Neural cell (in vitro differentiated cells): ENCODE data around the gene LRRD1. TPM values are rescaled to one million over a fixed set of nuclear protein-coding genes. Genes with fewer than 3 reads are reported as not detected.

ENCODE experiments used
- H2AFZ ChIP-seq: fragments of 200-600, 300-800 bp; sonication (generic), shearing (Covaris generic); 2 replicates; pipeline ENCODE4 v1.6.0; 2014; ENCODE audit warnings: low read depth, mild to moderate bottlenecking, antibody characterized with exemption, low read length, moderate library complexity
- H3F3A ChIP-seq: fragments of 200-600 bp; shearing (Covaris generic); 2 replicates; pipeline ENCODE4 v1.6.1; 2016; ENCODE audit warnings: mild to moderate bottlenecking, moderate library complexity, mixed read lengths, antibody characterized with exemption, low read length; ENCODE audit not compliant: insufficient read depth, poor library complexity, severe bottlenecking
- H3K27ac ChIP-seq: fragments of 200-600, 300-800 bp; sonication (generic), shearing (Covaris generic); 2 replicates; pipeline ENCODE4 v1.5.1; 2014; ENCODE audit warnings: mild to moderate bottlenecking, low read length, moderate library complexity
- H3K27me3 ChIP-seq: fragments of 300-800, 200-600 bp; sonication (generic), shearing (Covaris generic); 2 replicates; pipeline ENCODE4 v1.6.0; 2014; ENCODE audit warnings: mild to moderate bottlenecking, low read depth, low read length, moderate library complexity; ENCODE audit not compliant: insufficient read depth
- H3K36me3 ChIP-seq: fragments of 300-800, 200-600 bp; sonication (generic), shearing (Covaris generic); 2 replicates; pipeline ENCODE4 v1.5.1; 2014; ENCODE audit warnings: mild to moderate bottlenecking, antibody characterized with exemption, low read length, moderate library complexity; ENCODE audit not compliant: insufficient read depth
- H3K4me2 ChIP-seq: fragments of 300-800, 200-600 bp; sonication (generic), shearing (Covaris generic); 2 replicates; pipeline ENCODE4 v1.6.0; 2014; ENCODE audit warnings: mild to moderate bottlenecking, low read length
- H3K4me3 ChIP-seq: fragments of 300-800, 200-600 bp; sonication (generic), shearing (Covaris generic); 2 replicates; pipeline ENCODE4 v1.5.1; 2014; ENCODE audit warnings: mild to moderate bottlenecking, low read length, moderate library complexity
- H3K79me2 ChIP-seq: fragments of 200-600 bp; shearing (Covaris generic); replicated peaks from 2 replicates; pipeline ENCODE4 v1.6.0; 2014; ENCODE audit warnings: mild to moderate bottlenecking, low read length, moderate library complexity; ENCODE audit not compliant: insufficient read depth
- H3K9ac ChIP-seq: fragments of 300-800, 200-600 bp; sonication (generic), shearing (Covaris generic); 2 replicates; pipeline ENCODE4 v1.6.1; 2016; ENCODE audit warnings: mild to moderate bottlenecking, low read length, mixed read lengths
- H3K9me2 ChIP-seq: fragments of 200-600 bp; shearing (Covaris generic); 2 replicates; pipeline ENCODE4 v1.6.1; 2016; ENCODE audit warnings: mild to moderate bottlenecking, low read length, mixed read lengths; ENCODE audit not compliant: insufficient read depth
- H3K9me3 ChIP-seq: fragments of 200-600, 300-800 bp; sonication (generic), shearing (Covaris generic); 2 replicates; pipeline ENCODE4 v1.6.1; 2016; ENCODE audit warnings: mild to moderate bottlenecking, mixed run types, low read length, moderate library complexity, mixed read lengths
- H4K20me1 ChIP-seq: fragments of 200-600 bp; shearing (Covaris generic); 2 replicates; pipeline ENCODE4 v1.6.1; 2016; ENCODE audit warnings: mild to moderate bottlenecking, mixed run types; ENCODE audit not compliant: insufficient read depth
- EP300 ChIP-seq: fragments of 450-650 bp; conservative IDR thresholded peaks from 2 replicates; pipeline ENCODE4 v1.6.1; 2014; ENCODE audit warnings: antibody characterized with exemption, mild to moderate bottlenecking, moderate library complexity; ENCODE audit not compliant: poor library complexity, severe bottlenecking
- EZH2 ChIP-seq: fragments of 200-600, 300-800 bp; shearing (Covaris generic), sonication (generic); IDR thresholded peaks from 2 replicates; pipeline ENCODE4 v1.6.1; 2014; ENCODE audit warnings: antibody characterized with exemption, low read length, borderline replicate concordance, mild to moderate bottlenecking; ENCODE audit not compliant: insufficient read depth, poor library complexity, severe bottlenecking
- MXI1 ChIP-seq: fragments of 450-650 bp; conservative IDR thresholded peaks from 2 replicates; pipeline ENCODE4 v1.6.1; 2014; ENCODE audit warnings: antibody characterized with exemption, mild to moderate bottlenecking; ENCODE audit not compliant: poor library complexity, severe bottlenecking
- POLR2AphosphoS5 ChIP-seq: IDR thresholded peaks from 2 replicates; pipeline ENCODE4 v1.6.1; 2012
- RAD21 ChIP-seq: fragments of 450-650 bp; conservative IDR thresholded peaks from 2 replicates; pipeline ENCODE4 v1.6.1; 2014; ENCODE audit warnings: antibody characterized with exemption, mild to moderate bottlenecking, moderate library complexity
- SMC3 ChIP-seq: fragments of 450-650 bp; conservative IDR thresholded peaks from 2 replicates; pipeline ENCODE4 v1.6.1; 2014; ENCODE audit warnings: antibody characterized with exemption, mild to moderate bottlenecking, moderate library complexity; ENCODE audit not compliant: poor library complexity
- TAF1 ChIP-seq: IDR thresholded peaks from 2 replicates; pipeline ENCODE4 v1.6.1; 2012; ENCODE audit warnings: low read depth
- polyA plus RNA-seq: library from polyadenylated mRNA; depleted of rRNA; stranded (reverse); fragments of >200 nt; gene quantifications from 2 replicates; pipeline ENCODE4 v1.2.3, GENCODE V29; 2014
- TF ChIP-seq, protein P1 (sequence below): IDR thresholded peaks from 2 replicates; pipeline ENCODE4 v1.6.1; 2012; ENCODE audit warnings: borderline replicate concordance
- TF ChIP-seq, protein P2 (sequence below): fragments of 450-650 bp; IDR thresholded peaks from 2 replicates; pipeline ENCODE4 v1.5.1; 2014; ENCODE audit warnings: antibody characterized with exemption, mild to moderate bottlenecking, moderate library complexity; ENCODE audit not compliant: poor library complexity, severe bottlenecking

The LRRD1 gene
- polyA plus RNA-seq, 1 donor from 2014 or later, result 2.7 TPM

DNA sequence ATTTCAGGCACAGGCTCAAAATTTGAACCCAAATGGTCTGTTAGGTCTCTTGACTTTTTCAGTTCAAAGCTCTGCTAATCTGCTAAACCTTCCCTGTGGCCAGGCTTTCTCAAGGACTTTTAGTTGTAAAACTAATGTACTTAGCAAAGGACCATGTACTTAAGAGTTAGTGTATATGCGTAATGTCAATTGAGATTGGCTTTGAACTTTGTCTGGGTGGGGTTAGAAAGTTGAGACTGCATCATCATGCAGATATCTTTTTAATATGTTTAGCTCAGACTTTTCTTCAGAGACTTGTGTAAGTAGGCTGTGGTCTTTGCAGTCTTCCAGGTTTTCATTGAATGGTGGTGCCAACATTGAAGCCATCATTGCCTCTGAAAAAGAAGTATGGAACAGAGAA lies 78.4 kb downstream of the LRRD1 start:
- H3K27me3 ChIP-seq, result no peaks in the 10 kb centered on the region
- H3K9me2 ChIP-seq, result no peaks in the 10 kb centered on the region
- no peaks in the 10 kb centered on the region for H3K9me3 ChIP-seq
- H4K20me1 ChIP-seq, result no peaks in the 10 kb centered on the region
- no peaks in the 10 kb centered on the region for H3F3A ChIP-seq
- no peak overlapping the region for H3K9ac ChIP-seq
- no peak overlapping the region for H3K4me3 ChIP-seq
- no peak for TF ChIP-seq TAF1
- TF ChIP-seq, protein P1, sequence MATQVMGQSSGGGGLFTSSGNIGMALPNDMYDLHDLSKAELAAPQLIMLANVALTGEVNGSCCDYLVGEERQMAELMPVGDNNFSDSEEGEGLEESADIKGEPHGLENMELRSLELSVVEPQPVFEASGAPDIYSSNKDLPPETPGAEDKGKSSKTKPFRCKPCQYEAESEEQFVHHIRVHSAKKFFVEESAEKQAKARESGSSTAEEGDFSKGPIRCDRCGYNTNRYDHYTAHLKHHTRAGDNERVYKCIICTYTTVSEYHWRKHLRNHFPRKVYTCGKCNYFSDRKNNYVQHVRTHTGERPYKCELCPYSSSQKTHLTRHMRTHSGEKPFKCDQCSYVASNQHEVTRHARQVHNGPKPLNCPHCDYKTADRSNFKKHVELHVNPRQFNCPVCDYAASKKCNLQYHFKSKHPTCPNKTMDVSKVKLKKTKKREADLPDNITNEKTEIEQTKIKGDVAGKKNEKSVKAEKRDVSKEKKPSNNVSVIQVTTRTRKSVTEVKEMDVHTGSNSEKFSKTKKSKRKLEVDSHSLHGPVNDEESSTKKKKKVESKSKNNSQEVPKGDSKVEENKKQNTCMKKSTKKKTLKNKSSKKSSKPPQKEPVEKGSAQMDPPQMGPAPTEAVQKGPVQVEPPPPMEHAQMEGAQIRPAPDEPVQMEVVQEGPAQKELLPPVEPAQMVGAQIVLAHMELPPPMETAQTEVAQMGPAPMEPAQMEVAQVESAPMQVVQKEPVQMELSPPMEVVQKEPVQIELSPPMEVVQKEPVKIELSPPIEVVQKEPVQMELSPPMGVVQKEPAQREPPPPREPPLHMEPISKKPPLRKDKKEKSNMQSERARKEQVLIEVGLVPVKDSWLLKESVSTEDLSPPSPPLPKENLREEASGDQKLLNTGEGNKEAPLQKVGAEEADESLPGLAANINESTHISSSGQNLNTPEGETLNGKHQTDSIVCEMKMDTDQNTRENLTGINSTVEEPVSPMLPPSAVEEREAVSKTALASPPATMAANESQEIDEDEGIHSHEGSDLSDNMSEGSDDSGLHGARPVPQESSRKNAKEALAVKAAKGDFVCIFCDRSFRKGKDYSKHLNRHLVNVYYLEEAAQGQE, result no peak
- no peak for TF ChIP-seq EZH2
- no peak for TF ChIP-seq SMC3
- TF ChIP-seq RAD21, result no peak
- TF ChIP-seq MXI1, result no peak
- no peak for TF ChIP-seq EP300
- TF ChIP-seq POLR2AphosphoS5, result no peak
- TF ChIP-seq, protein P2, sequence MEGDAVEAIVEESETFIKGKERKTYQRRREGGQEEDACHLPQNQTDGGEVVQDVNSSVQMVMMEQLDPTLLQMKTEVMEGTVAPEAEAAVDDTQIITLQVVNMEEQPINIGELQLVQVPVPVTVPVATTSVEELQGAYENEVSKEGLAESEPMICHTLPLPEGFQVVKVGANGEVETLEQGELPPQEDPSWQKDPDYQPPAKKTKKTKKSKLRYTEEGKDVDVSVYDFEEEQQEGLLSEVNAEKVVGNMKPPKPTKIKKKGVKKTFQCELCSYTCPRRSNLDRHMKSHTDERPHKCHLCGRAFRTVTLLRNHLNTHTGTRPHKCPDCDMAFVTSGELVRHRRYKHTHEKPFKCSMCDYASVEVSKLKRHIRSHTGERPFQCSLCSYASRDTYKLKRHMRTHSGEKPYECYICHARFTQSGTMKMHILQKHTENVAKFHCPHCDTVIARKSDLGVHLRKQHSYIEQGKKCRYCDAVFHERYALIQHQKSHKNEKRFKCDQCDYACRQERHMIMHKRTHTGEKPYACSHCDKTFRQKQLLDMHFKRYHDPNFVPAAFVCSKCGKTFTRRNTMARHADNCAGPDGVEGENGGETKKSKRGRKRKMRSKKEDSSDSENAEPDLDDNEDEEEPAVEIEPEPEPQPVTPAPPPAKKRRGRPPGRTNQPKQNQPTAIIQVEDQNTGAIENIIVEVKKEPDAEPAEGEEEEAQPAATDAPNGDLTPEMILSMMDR, result no peak
- no peak overlapping the region for H2AFZ ChIP-seq
- peaks cover 10% of the 10 kb centered on the region for H3K36me3 ChIP-seq
- H3K79me2 ChIP-seq, result no peaks in the 10 kb centered on the region
- H3K27ac ChIP-seq, result no peak overlapping the region
- no peak overlapping the region for H3K4me2 ChIP-seq

DNA sequence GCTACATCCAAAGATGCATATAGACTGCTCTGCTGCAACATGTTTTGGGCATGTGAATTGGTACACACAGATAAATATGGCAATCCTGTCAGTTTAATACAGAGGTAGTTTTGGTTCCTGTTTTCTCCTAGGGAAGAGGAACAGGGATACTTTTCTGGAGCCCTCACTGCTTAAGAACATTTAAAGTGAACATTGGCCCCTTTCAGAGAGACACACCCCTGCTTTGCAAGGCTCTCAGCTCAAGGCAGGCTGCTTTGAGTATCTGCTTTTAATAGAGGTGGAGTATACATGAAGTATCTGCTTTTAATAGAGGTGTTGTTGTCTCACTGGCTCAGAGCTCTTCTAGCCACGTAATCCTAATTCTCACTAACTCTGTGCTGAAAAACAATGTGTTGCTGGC lies 83.6 kb downstream of the LRRD1 start:
- Histone ChIP-seq H2AFZ (no peak overlapping the region), H3K36me3 (peaks cover 19% of the 10 kb centered on the region)
- no peak for TF ChIP-seq EZH2
- TF ChIP-seq RAD21, result no peak
- no peak for TF ChIP-seq MXI1
- no peak for TF ChIP-seq SMC3
- no peak for TF ChIP-seq TAF1
- TF ChIP-seq, protein P1, result no peak
- TF ChIP-seq, protein P2, result no peak
- no peak for TF ChIP-seq EP300
- TF ChIP-seq POLR2AphosphoS5, result no peak

More for the DNA sequence above, 83.6 kb downstream of the LRRD1 start:
- no peaks in the 10 kb centered on the region for H3K9me2 ChIP-seq
- no peak overlapping the region for H3K4me3 ChIP-seq
- no peak overlapping the region for H3K9ac ChIP-seq
- H3K79me2 ChIP-seq, result no peaks in the 10 kb centered on the region
- H3K27me3 ChIP-seq, result no peaks in the 10 kb centered on the region
- H3K4me2 ChIP-seq, result no peak overlapping the region
- H3K27ac ChIP-seq, result no peak overlapping the region
- H4K20me1 ChIP-seq, result no peaks in the 10 kb centered on the region
- no peaks in the 10 kb centered on the region for H3F3A ChIP-seq
- no peaks in the 10 kb centered on the region for H3K9me3 ChIP-seq
